Nephron progenitor cell (in vitro differentiated cells): Measurements from ENCODE around the gene SMIM41.

Experiments used
- DNase-seq: peaks from one replicate; pipeline ENCODE4 v3.0.0; 2021
- H3K27ac Mint-ChIP-seq: 2 replicates; pipeline ENCODE4 v1.8.0; 2021; ENCODE audit warnings: mild to moderate bottlenecking, moderate library complexity, mixed read lengths
- H3K27me3 Mint-ChIP-seq: 2 replicates; pipeline ENCODE4 v1.8.0; 2021; ENCODE audit warnings: mild to moderate bottlenecking, low read depth, mixed read lengths; ENCODE audit not compliant: poor library complexity
- H3K36me3 Mint-ChIP-seq: 2 replicates; pipeline ENCODE4 v1.8.0; 2021; ENCODE audit warnings: low read depth, mixed read lengths
- H3K4me1 Mint-ChIP-seq: 2 replicates; pipeline ENCODE4 v1.8.0; 2021; ENCODE audit warnings: mixed read lengths
- H3K4me3 Mint-ChIP-seq: 2 replicates; pipeline ENCODE4 v1.8.0; 2021; ENCODE audit warnings: mild to moderate bottlenecking, moderate library complexity, mixed read lengths
- H3K9me3 Mint-ChIP-seq: 2 replicates; pipeline ENCODE4 v1.8.0; 2021; ENCODE audit warnings: mild to moderate bottlenecking, moderate library complexity, mixed read lengths
- TF ChIP-seq, protein P1 (sequence below): fragments of 200-600 bp; sonication (generic); IDR thresholded peaks from 2 replicates; pipeline ENCODE4 v1.5.0; 2021; ENCODE audit warnings: antibody characterized with exemption

The SMIM41 gene

DNA sequence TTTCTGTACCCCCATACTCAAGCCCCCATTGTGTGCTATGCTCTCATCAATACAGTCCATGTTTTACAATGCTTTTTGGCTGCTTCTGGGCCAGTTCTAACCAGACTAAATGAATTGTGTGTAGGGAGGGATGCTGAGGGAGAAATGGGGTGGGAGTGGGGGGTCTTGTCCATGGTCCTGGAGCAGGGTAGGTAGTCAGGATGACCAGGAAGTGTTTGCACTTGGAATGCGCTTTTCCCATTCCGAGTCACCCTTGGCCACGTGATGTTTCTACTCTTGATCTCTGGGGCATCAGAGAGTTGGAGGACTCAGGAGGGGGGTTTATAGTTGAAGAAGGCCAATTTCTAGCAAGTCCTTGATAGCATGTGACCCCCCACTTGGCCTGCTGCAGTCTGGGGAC is 1.2 kb upstream of the SMIM41 start:
- peaks cover 45% of the 10 kb centered on the region for H3K36me3 Mint-ChIP-seq
- DNase-seq = no peak
- no peak overlapping the region for H3K27ac Mint-ChIP-seq
- no peaks in the 10 kb centered on the region for H3K9me3 Mint-ChIP-seq
- peaks cover 16% of the 10 kb centered on the region for H3K27me3 Mint-ChIP-seq
- no peak overlapping the region for H3K4me3 Mint-ChIP-seq
- peaks cover 57% of the 10 kb centered on the region for H3K4me1 Mint-ChIP-seq
- TF ChIP-seq, protein P1, sequence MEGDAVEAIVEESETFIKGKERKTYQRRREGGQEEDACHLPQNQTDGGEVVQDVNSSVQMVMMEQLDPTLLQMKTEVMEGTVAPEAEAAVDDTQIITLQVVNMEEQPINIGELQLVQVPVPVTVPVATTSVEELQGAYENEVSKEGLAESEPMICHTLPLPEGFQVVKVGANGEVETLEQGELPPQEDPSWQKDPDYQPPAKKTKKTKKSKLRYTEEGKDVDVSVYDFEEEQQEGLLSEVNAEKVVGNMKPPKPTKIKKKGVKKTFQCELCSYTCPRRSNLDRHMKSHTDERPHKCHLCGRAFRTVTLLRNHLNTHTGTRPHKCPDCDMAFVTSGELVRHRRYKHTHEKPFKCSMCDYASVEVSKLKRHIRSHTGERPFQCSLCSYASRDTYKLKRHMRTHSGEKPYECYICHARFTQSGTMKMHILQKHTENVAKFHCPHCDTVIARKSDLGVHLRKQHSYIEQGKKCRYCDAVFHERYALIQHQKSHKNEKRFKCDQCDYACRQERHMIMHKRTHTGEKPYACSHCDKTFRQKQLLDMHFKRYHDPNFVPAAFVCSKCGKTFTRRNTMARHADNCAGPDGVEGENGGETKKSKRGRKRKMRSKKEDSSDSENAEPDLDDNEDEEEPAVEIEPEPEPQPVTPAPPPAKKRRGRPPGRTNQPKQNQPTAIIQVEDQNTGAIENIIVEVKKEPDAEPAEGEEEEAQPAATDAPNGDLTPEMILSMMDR = no peak

DNA sequence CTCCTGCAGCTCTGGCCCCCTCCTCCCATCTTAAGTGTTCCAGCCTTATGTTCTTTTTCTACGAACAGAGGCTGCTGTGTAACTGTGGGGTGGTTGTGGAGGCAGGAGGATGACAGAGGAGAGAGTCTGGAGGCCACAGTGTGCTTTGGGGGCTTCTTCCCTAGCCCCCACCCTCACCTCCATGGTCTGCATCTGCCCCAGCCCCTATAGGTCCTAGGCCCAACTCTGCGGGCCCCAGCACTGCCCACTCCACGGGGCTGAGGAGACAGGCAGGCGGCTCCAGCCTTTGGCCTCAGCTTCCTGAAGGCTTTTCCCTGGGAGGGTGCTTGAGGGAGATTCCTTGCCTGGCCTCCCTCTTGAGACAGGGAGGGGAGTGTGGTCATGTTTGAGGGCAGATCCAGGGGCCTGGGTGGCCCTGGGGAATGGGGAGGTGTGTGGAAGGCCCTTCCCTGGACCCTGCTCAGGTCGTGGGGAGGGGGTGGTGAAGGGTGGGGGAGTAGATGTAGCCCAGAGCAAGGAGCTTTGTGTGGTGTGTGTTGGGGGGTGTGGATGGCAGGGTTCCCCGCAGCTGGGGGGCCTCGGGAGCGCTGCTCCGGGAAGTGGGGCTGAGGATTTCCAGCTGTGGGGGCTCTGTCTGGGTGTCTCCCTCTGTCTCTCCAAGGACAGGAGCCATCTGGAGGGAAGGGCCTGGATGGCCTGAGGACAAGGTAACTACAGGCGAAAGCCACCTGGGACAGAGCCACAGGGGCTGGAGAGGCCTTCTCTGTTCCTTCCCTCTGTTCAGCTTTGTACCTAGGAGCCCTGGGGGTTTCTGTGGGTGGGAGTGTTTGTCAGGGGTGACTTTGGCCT is 1.1 kb downstream of the SMIM41 start:
- H3K27me3 Mint-ChIP-seq = peaks cover 18% of the 10 kb centered on the region
- H3K4me3 Mint-ChIP-seq = peak overlapping the region; percentile 18
- no peaks in the 10 kb centered on the region for H3K9me3 Mint-ChIP-seq
- peaks cover 26% of the 10 kb centered on the region for H3K36me3 Mint-ChIP-seq
- peaks cover 53% of the 10 kb centered on the region for H3K4me1 Mint-ChIP-seq
- TF ChIP-seq, protein P1 = no peak
- no peak for DNase-seq
- H3K27ac Mint-ChIP-seq = no peak overlapping the region

DNA sequence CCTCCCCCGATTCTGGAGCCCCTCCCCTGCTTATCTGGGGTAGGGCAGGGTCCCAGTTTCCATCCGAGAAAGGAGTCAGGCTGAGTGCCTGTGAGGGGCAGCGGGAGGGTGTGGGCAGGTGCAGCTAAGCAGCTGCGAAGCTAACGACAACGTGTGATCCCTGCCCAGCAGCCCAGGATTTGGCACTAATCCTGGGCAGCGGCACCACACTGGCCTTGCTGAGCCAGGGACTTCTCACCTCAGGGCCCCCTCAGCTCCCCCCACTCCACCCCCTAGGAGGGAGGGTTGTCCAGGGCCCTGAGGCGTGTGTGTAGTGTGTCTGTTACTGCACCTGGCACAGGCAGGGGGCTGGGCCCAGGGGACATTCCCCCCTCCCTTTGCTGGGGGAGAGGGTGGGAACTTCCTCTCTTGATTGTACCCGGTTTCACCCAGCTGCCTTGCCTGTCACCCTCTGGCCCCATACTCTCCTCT is 1.8 kb downstream of the SMIM41 start:
- H3K4me3 Mint-ChIP-seq = peak overlapping the region; percentile 71
- peaks cover 20% of the 10 kb centered on the region for H3K36me3 Mint-ChIP-seq
- peaks cover 18% of the 10 kb centered on the region for H3K27me3 Mint-ChIP-seq
- H3K4me1 Mint-ChIP-seq = peaks cover 58% of the 10 kb centered on the region
- H3K27ac Mint-ChIP-seq = peak overlapping the region; percentile 90
- no peaks in the 10 kb centered on the region for H3K9me3 Mint-ChIP-seq
- TF ChIP-seq, protein P1 = no peak
- no peak for DNase-seq

DNA sequence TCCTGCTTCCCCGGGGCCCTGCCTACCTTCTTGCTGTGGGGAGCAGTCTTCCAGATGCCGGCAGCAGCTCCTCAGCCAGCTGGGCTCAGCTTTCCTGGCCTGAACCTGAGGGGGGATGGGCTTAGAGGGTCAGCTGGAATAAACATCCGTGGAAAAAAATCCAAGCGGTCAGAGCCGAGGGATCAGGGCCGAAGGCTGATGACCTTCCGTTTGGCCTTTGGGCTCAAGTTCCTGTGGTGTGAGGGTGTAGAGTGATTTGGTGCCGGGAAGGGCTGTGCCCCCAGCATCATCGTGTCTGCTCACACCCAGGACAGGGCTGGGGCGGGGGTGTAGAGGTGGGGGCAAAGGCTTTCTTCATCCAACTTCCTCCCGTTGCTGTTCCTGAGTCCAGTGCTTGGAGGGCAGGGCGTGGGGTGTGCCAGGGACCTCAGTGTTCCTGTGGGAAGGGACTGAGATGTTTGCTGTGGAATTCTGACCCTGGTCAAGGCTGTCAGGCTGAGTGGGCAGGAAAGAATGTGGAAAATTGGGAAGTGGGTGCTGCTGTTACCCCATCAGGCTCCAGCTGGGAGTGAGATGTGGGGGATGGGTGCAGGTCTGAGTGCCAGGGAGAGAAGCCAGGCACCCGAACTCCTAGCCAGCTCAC is 2.6 kb downstream of the SMIM41 start:
- peak overlapping the region; percentile 90 for H3K27ac Mint-ChIP-seq

DNA sequence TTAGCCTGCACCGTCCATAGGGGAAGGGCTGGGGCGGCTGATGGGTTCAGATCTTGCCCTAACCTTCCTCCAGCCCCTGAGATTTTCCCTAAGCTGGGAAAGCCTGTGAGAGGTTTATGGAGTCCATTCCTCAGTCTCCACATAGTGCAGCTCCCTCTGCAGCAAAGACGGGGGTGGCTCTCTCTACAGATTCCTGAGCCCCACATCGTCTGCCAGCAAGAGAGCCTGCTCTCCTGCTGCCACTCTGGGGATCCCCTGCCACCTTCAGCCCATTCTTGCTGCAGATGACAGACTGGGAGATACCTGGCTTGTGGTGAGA is 3.1 kb downstream of the SMIM41 start:
- Mint-ChIP-seq H3K4me1 (peaks cover 70% of the 10 kb centered on the region), H3K9me3 (no peaks in the 10 kb centered on the region)

More for the DNA sequence above, 2.6 kb downstream of the SMIM41 start:
- Mint-ChIP-seq H3K4me1 (peaks cover 66% of the 10 kb centered on the region), H3K36me3 (peaks cover 12% of the 10 kb centered on the region), H3K27me3 (peaks cover 17% of the 10 kb centered on the region), H3K4me3 (peak overlapping the region; percentile 71), H3K9me3 (no peaks in the 10 kb centered on the region)
- TF ChIP-seq, protein P1 = no peak
- DNase-seq = peak; percentile 59

More for the DNA sequence above, 3.1 kb downstream of the SMIM41 start:
- H3K36me3 Mint-ChIP-seq = peaks cover 7% of the 10 kb centered on the region
- DNase-seq = no peak
- no peak overlapping the region for H3K27ac Mint-ChIP-seq
- TF ChIP-seq, protein P1 = no peak
- H3K4me3 Mint-ChIP-seq = no peak overlapping the region
- H3K27me3 Mint-ChIP-seq = peaks cover 22% of the 10 kb centered on the region
